ENCODE results near the gene TTC7B.

TTC7B gene

GRCh38 chr14:90844321-90844720 is 28.1 kb upstream of the TTC7B start:
- TF ChIP-seq ZBTB7A (IDR thresholded peaks at IDR 0.05; ENCODE audit: low read depth) = no peak

- TF ChIP-seq NFIC (IDR thresholded peaks at IDR 0.05) = no peak
- no peak for TF ChIP-seq EP300 (IDR thresholded peaks at IDR 0.05; ENCODE audit: borderline replicate concordance)
- TF ChIP-seq, protein P1, sequence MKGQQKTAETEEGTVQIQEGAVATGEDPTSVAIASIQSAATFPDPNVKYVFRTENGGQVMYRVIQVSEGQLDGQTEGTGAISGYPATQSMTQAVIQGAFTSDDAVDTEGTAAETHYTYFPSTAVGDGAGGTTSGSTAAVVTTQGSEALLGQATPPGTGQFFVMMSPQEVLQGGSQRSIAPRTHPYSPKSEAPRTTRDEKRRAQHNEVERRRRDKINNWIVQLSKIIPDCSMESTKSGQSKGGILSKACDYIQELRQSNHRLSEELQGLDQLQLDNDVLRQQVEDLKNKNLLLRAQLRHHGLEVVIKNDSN (IDR thresholded peaks at IDR 0.05) = no peak
- no peak for TF ChIP-seq YY1 (IDR thresholded peaks at IDR 0.05; ENCODE audit: low read depth)
- TF ChIP-seq EGR1 (IDR thresholded peaks at IDR 0.05) = no peak
- TF ChIP-seq RAD21 (IDR thresholded peaks at IDR 0.05; ENCODE audit: low read depth) = no peak
- no peak for TF ChIP-seq CREB1 (IDR thresholded peaks at IDR 0.05; ENCODE audit: low read depth)
- no peak for TF ChIP-seq MAX (IDR thresholded peaks at IDR 0.05)
- no peak for TF ChIP-seq TEAD4 (IDR thresholded peaks at IDR 0.05)
- TF ChIP-seq TCF12 (IDR thresholded peaks at IDR 0.05; ENCODE audit: low read depth) = no peak
- no peak for TF ChIP-seq CEBPB (IDR thresholded peaks at IDR 0.05)
- TF ChIP-seq TAF1 (IDR thresholded peaks at IDR 0.05; ENCODE audit: low read depth) = no peak
- no peak for TF ChIP-seq FOXM1 (IDR thresholded peaks at IDR 0.05; ENCODE audit: borderline replicate concordance, low read depth)
- no peak for TF ChIP-seq ZBTB7A (IDR thresholded peaks at IDR 0.05; ENCODE audit: low read depth)
- TF ChIP-seq, protein P2, sequence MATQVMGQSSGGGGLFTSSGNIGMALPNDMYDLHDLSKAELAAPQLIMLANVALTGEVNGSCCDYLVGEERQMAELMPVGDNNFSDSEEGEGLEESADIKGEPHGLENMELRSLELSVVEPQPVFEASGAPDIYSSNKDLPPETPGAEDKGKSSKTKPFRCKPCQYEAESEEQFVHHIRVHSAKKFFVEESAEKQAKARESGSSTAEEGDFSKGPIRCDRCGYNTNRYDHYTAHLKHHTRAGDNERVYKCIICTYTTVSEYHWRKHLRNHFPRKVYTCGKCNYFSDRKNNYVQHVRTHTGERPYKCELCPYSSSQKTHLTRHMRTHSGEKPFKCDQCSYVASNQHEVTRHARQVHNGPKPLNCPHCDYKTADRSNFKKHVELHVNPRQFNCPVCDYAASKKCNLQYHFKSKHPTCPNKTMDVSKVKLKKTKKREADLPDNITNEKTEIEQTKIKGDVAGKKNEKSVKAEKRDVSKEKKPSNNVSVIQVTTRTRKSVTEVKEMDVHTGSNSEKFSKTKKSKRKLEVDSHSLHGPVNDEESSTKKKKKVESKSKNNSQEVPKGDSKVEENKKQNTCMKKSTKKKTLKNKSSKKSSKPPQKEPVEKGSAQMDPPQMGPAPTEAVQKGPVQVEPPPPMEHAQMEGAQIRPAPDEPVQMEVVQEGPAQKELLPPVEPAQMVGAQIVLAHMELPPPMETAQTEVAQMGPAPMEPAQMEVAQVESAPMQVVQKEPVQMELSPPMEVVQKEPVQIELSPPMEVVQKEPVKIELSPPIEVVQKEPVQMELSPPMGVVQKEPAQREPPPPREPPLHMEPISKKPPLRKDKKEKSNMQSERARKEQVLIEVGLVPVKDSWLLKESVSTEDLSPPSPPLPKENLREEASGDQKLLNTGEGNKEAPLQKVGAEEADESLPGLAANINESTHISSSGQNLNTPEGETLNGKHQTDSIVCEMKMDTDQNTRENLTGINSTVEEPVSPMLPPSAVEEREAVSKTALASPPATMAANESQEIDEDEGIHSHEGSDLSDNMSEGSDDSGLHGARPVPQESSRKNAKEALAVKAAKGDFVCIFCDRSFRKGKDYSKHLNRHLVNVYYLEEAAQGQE (IDR thresholded peaks at IDR 0.05; ENCODE audit: low read depth) = no peak
Observed at GRCh38 chr14:90842726-90843125, 26.5 kb upstream of the TTC7B start.

GRCh38 chr14:90839889-90840266 is 23.6 kb upstream of the TTC7B start:
- TF ChIP-seq ZBTB7A (IDR thresholded peaks at IDR 0.05; ENCODE audit: low read depth) = no peak
- no peak for TF ChIP-seq TCF12 (IDR thresholded peaks at IDR 0.05; ENCODE audit: low read depth)
- TF ChIP-seq, protein P1 (IDR thresholded peaks at IDR 0.05) = no peak
- TF ChIP-seq MAX (IDR thresholded peaks at IDR 0.05) = no peak
- no peak for TF ChIP-seq TAF1 (IDR thresholded peaks at IDR 0.05; ENCODE audit: low read depth)
- TF ChIP-seq, protein P2 (IDR thresholded peaks at IDR 0.05; ENCODE audit: low read depth) = no peak
- no peak for TF ChIP-seq EP300 (IDR thresholded peaks at IDR 0.05; ENCODE audit: borderline replicate concordance)
- TF ChIP-seq FOXM1 (IDR thresholded peaks at IDR 0.05; ENCODE audit: borderline replicate concordance, low read depth) = no peak
- no peak for TF ChIP-seq YY1 (IDR thresholded peaks at IDR 0.05; ENCODE audit: low read depth)
- no peak for TF ChIP-seq CEBPB (IDR thresholded peaks at IDR 0.05)
- no peak for TF ChIP-seq CREB1 (IDR thresholded peaks at IDR 0.05; ENCODE audit: low read depth)
- TF ChIP-seq EGR1 (IDR thresholded peaks at IDR 0.05) = no peak
- no peak for TF ChIP-seq TEAD4 (IDR thresholded peaks at IDR 0.05)
- TF ChIP-seq RAD21 (IDR thresholded peaks at IDR 0.05; ENCODE audit: low read depth) = no peak
- no peak for TF ChIP-seq NFIC (IDR thresholded peaks at IDR 0.05)

DNA sequence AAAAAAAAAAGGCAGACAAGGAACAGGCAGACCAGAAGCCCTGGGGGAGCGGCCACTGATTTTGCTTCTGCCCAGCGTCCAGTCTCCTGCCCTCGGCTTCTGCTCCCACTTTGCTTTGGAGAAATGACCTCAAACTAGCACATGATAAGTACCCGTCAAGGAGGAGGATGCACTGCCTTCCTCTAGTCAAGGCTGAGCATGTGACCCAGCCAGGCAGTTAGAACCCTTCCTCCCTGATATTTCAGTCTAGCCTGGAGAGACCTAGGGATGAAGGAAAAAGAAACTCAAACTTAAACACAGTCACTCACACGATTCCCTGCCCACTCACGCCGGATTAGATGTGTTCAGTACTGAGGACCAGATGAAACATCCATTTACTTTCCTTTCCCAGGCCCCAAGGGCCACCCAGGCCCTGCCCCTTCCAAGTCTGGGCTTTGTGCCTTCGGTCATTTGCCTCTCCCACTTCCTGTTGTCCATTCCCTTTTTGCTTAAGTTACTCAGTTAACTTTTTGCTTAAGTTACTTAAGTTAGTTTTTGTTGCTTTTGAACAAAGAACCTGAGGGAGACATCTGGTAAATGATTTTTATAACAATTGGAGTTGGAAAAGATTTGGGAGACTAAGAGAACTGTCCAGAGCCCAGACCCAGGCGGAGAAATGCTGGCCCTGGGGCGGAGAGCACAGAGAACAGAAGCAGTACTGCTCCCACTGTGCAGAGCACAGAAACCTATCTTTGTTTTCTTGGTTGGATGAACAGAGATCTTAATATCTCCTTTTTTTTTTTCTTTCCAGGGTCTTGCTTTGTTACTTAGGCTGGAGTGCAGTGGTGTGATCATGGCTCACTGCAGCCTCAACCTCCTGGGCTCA is 23.0 kb upstream of the TTC7B start:
- TF ChIP-seq CEBPB (IDR thresholded peaks at IDR 0.05) (no peak), TCF12 (IDR thresholded peaks at IDR 0.05; ENCODE audit: low read depth) (no peak), EP300 (IDR thresholded peaks at IDR 0.05; ENCODE audit: borderline replicate concordance) (no peak), FOXM1 (IDR thresholded peaks at IDR 0.05; ENCODE audit: borderline replicate concordance, low read depth) (no peak)
- TF ChIP-seq, protein P1 (IDR thresholded peaks at IDR 0.05) = no peak

DNA sequence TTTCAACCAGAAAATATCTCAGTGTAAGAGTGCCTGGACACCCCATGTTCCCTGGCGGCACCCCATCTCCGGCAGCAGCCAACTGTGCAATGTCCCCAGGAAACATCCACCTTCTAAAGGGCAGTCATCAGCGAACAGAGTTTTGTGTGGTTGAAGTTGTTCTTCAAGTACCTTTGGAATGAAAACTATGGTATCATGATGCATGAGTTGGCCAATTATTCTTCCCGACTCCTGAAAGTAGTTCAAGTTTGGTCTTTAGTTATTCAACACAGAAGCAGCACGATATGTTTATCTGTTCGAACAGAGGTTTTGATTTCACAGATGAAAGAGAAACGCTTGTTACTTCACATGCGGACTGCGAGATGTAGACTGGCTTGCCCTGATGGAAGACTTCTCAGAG is 21.1 kb upstream of the TTC7B start:
- no peak for TF ChIP-seq ZBTB7A (IDR thresholded peaks at IDR 0.05; ENCODE audit: low read depth)

DNA sequence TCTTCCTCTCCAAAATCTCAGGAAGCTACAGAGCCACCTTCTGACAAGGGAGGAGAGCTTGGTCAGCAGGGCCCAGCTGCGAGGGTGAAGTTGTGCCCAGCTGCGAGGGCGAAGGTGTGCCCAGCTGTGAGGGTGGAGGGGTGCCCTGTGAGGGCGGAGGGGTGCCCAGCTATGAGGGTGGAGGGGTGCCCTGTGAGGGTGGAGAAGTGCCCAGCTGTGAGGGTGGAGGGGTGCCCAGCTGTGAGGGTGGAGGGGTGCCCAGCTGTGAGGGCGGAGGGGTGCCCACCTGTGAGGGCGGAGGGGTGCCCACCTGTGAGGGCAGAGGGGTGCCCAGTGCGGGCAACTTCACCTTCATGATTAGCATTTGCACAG is 20.4 kb upstream of the TTC7B start:
- no peak for TF ChIP-seq EP300 (IDR thresholded peaks at IDR 0.05; ENCODE audit: borderline replicate concordance)
- TF ChIP-seq TCF12 (IDR thresholded peaks at IDR 0.05; ENCODE audit: low read depth) = no peak
- TF ChIP-seq, protein P2 (IDR thresholded peaks at IDR 0.05; ENCODE audit: low read depth) = no peak
- TF ChIP-seq, protein P1 (IDR thresholded peaks at IDR 0.05) = no peak
- TF ChIP-seq ZBTB7A (IDR thresholded peaks at IDR 0.05; ENCODE audit: low read depth) = no peak
- TF ChIP-seq TAF1 (IDR thresholded peaks at IDR 0.05; ENCODE audit: low read depth) = no peak
- TF ChIP-seq FOXM1 (IDR thresholded peaks at IDR 0.05; ENCODE audit: borderline replicate concordance, low read depth) = no peak
- no peak for TF ChIP-seq MAX (IDR thresholded peaks at IDR 0.05)
- no peak for TF ChIP-seq RAD21 (IDR thresholded peaks at IDR 0.05; ENCODE audit: low read depth)
- TF ChIP-seq TEAD4 (IDR thresholded peaks at IDR 0.05) = no peak
